Measurements from ENCODE around the gene CEACAM16. TPM values are rescaled to one million over a fixed set of nuclear protein-coding genes. Genes with fewer than 3 reads are reported as not detected.
A peak's percentile ranks its signal among the peaks of the same experiment; 100 is the strongest.

CEACAM16 gene
- total RNA-seq, 2 donors from 2014 or later: not detected

- Histone ChIP-seq H3K27me3 (ENCODE audit: control insufficient read depth, insufficient read depth, low read length, poor library complexity, severe bottlenecking) (peaks cover 41% of the 10 kb centered on the region), H3K4me1 (ENCODE audit: control insufficient read depth, insufficient read depth, low read length) (no peaks in the 10 kb centered on the region), H3K4me3 (ENCODE audit: low read length) (peak overlapping the region; percentile 81), H3K36me3 (ENCODE audit: control insufficient read depth, insufficient read depth, low read length) (no peaks in the 10 kb centered on the region), H3K27ac (ENCODE audit: low read depth, low read length) (no peak overlapping the region), H3K9ac (ENCODE audit: extremely low read depth, low read length, poor library complexity, severe bottlenecking) (no peak overlapping the region), H3K9me3 (ENCODE audit: control insufficient read depth, low read length) (no peaks in the 10 kb centered on the region)
- DNase-seq: peak; percentile 80
- Mint-ChIP-seq H3K9me3 (no peaks in the 10 kb centered on the region), H3K27ac (no peak overlapping the region), H3K4me3 (peak overlapping the region; percentile 59), H3K27me3 (ENCODE audit: insufficient read depth) (peaks cover 79% of the 10 kb centered on the region), H3K36me3 (ENCODE audit: low read depth) (no peaks in the 10 kb centered on the region), H3K4me1 (peaks cover 6% of the 10 kb centered on the region)
- TF ChIP-seq CTCF (conservative IDR thresholded peaks at IDR 0.05): no peak
- 1% methylated on average over 12 to 23 of the region's 26 CpGs for WGBS, 2 experiments (ENCODE audit: insufficient coverage in 1 of 2, insufficient read length in 1 of 2)
These were observed 48.9 kb downstream of the CEACAM16 start for GRCh38 chr19:44747739-44748425.

DNA sequence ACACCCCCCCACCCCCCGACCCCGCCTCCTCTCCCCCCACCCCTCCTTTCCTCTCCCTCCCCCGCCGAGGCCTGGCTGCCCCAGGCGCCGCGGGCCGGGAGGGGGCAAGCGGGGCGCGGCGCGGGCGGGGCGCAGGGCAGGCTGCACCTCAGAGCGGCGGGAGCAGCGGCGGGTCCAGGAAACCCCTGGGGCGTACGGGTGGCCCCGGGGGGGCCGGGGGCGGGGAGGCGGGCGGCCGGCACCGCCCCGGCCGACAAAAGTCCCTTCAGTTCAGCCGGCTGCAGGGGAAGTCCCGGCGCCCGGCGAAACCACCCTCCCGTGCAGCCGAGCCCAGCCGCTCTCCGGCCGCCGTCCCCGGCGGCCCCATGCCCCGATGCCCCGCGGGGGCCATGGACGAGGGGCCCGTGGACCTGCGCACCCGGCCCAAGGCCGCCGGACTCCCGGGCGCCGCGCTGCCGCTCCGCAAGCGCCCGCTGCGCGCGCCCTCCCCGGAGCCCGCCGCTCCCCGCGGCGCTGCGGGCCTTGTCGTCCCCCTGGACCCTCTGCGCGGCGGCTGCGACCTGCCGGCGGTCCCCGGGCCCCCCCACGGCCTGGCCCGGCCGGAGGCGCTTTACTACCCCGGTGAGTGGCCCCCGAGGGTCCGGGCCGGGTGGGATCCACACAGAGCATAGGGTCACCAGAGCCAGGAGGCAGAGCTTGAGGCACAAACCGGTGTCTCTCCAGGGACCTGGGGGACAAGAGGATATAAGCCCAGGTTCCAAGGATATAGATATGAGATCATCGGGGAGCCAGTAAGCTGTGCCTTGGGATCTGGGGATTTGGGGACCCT lies 49.7 kb downstream of the CEACAM16 start, which contains the start of gene BCL3:
BCL3 (plus strand) TSS at position 283 of the 829 bp plus-strand sequence; CDS start at position 366, 83 bp downstream.
- peaks cover 41% of the 10 kb centered on the region for H3K27me3 ChIP-seq (ENCODE audit: control insufficient read depth, insufficient read depth, low read length, poor library complexity, severe bottlenecking)
- DNase-seq: peak; percentile 66

More for the DNA sequence above, 49.7 kb downstream of the CEACAM16 start, which contains the start of gene BCL3:
- Mint-ChIP-seq H3K9me3 (no peaks in the 10 kb centered on the region), H3K27me3 (ENCODE audit: insufficient read depth) (peaks cover 86% of the 10 kb centered on the region), H3K36me3 (ENCODE audit: low read depth) (no peaks in the 10 kb centered on the region), H3K27ac (no peak within 1 kb of the TSS), H3K4me1 (peaks cover 6% of the 10 kb centered on the region), H3K4me3 (peak within 1 kb of the TSS; percentile 59)
- no peak within 1 kb of the TSS for H3K27ac ChIP-seq (ENCODE audit: low read depth, low read length)
- TF ChIP-seq CTCF (conservative IDR thresholded peaks at IDR 0.05): no peak
- 2% methylated on average over 85 of the region's 88 CpGs; no CpG with 5 or more reads in 1 of the 2 experiments for WGBS, 2 experiments (ENCODE audit: insufficient coverage in 1 of 2, insufficient read length in 1 of 2)
- H3K9ac ChIP-seq (ENCODE audit: extremely low read depth, low read length, poor library complexity, severe bottlenecking): no peak within 1 kb of the TSS
- peak within 1 kb of the TSS; percentile 81 for H3K4me3 ChIP-seq (ENCODE audit: low read length)
- no peaks in the 10 kb centered on the region for H3K36me3 ChIP-seq (ENCODE audit: control insufficient read depth, insufficient read depth, low read length)
- no peaks in the 10 kb centered on the region for H3K4me1 ChIP-seq (ENCODE audit: control insufficient read depth, insufficient read depth, low read length)
- no peaks in the 10 kb centered on the region for H3K9me3 ChIP-seq (ENCODE audit: control insufficient read depth, low read length)

Measured in endodermal cell (in vitro differentiated cells).